Activated CD8-positive, alpha-beta memory T cell treated with anti-CD3 and anti-CD28 coated beads for 36 hours (primary cell): ENCODE data around the gene GBP3. TPM values are rescaled to one million over a fixed set of nuclear protein-coding genes. Genes with fewer than 3 reads are reported as not detected.
"Not testable (repeated sequence)": the region's sequence is repeated elsewhere in the genome, so short reads cannot be mapped to it uniquely, and the experiment has no call there.

Source experiments
- CTCF ChIA-PET: fragments of 350-600 bp; sonication (Branson Sonifier 250); formaldehyde crosslinking; loops from one replicate; lab custom pipeline; 2021; ENCODE audit warnings: antibody characterized with exemption; lab: Charles Lee
- POLR2A ChIA-PET: fragments of 350-600 bp; sonication (Branson Sonifier 250); formaldehyde crosslinking; loops from one replicate; lab custom pipeline; 2021; ENCODE audit warnings: antibody characterized with exemption; lab: Charles Lee
- total RNA-seq, 2 experiments: library from RNA; stranded (reverse); gene quantifications; one replicate each; pipeline ENCODE4 v1.2.3, GENCODE V29; 2021

The GBP3 gene
- total RNA-seq, 2 experiments from 2014 or later, result 9.4 to 9.8 TPM

DNA sequence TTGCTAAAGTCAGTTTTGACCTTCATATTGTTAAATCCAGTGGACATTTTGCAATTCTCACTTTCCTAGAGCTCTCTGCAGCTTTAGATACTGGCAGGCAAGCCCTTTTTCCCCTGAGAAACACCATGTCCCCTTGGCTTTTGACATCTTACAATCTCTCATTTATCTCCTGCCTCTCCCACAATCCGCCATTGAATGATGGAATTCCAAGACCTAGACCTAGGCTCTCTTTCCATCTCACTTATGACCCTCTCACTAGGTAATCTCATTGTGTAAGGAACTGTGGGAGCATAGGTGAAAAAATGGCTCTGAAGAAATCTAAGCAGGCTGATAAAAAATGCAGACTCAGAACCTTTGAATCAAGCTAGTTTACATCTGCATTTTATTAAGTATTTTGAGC is 32.2 kb downstream of the GBP3 start:
- CTCF ChIA-PET, result no interaction called here
- POLR2A ChIA-PET, result no interaction called here

DNA sequence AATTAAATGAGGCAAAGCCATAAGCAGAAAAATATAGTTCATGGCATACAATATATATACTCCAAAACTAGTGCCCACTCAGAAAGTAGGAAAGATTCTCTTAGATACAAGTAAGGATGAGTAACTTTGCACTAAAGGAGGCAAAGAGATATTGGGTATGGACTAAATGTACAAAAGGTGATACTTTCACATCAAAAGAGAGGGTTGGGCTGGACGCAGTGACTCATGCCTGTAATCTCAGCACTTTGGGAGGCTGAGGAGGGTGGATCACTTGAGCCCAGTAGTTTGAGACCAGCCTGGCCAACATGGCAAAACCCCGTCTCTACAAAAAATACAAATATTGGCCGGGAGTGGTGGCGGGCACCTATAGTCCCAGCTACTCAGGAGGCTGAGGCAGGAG is 37.0 kb downstream of the GBP3 start:
- CTCF ChIA-PET, result interaction anchor here (0.9 to 1.7 kb wide), 2 partner anchors 53 to 141 kb away, joined by 3 to 4 read pairs; no protein-coding TSS in a partner anchor
- POLR2A ChIA-PET, result no interaction called here

DNA sequence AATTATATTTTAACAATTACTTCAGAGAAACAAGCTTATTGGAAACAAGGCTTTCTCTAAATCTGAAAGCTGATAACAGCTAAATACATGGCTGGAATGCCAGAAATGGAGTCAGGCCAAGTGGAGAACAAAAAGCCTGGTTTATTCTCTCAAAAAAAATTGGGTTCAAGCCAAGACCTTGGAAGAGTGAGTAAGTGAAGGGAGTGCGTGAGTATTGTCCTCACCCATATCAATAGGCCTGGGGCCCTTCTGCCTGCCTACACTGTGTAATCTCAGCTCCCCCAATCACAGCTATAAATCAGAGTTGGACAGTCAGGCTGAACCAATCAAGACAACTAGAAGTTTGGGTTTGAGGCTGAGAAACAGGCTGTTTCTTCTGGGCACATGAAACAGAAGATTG is 37.6 kb downstream of the GBP3 start:
- CTCF ChIA-PET, result interaction anchor here (0.9 to 2.0 kb wide), 5 partner anchors 11 to 467 kb away, joined by 3 to 14 read pairs (median 4); partner anchors contain the start of gene GBP3
- POLR2A ChIA-PET, result interaction anchor here (0.5 kb wide), 1 partner anchor 10 kb away, joined by 3 read pairs; no protein-coding TSS in a partner anchor

DNA sequence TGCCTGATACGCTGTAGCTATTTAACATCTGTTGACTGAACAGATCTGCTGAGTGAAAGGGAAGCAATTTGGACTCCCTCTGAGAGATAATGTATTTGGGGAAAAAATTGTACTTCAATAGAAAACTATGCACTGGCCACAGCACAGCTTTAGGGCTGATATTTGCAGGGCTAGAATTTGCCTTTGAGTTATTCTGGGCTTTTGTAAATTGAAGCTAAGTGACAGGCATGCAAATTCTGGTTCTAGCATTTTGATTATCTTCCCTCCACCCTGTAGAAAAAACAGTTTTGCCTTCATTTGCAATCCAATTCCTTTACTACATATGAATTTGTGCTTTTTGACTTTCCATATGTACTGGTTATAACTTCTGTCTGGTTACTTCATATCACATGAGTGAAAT is 38.1 kb downstream of the GBP3 start:
- CTCF ChIA-PET, result interaction anchor here (0.7 to 2.0 kb wide), 14 partner anchors 11 to 470 kb away, joined by 3 to 14 read pairs (median 3); partner anchors contain the start of genes GBP1 and GBP3
- POLR2A ChIA-PET, result no interaction called here

DNA sequence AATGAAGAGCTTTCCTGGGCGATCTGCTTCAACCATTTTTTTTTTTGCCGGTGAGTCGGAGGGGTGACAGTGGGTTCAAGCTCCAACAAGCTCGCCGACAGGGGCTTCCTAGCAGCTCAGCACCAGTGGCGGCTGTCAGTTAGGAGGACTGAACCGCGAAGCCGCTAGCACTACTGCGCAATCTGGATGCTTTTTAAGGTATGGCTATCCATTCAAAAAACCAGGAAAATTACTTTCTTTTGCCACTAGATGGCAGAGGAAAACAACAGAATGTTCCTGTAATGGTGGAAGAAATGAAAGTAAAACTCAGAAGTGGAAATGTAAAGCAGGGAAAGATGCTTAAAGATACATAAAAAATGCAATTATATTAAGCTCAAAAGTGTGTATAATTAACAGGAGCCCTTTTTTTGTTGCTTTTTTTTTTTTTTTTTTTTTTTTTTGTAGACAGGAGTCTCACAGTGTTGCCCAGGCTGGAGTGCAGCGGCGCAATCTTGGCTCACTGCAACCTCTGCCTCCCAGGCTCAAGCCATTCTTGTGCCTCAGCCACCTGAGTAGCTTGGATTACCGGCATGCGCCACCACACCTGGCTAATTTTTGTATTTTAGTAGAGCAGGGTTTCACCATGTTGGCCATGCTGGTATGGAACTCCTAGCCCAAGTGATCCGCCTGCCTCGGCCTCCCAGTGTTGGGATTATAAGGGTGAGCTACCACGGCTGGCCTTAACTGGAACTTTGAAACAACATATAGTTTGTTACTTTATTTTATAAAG is 38.7 kb downstream of the GBP3 start:
- ChIA-PET POLR2A (interaction anchor here (0.6 to 1.0 kb wide), 6 partner anchors 9 to 298 kb away, joined by 3 to 5 read pairs (median 4); no protein-coding TSS in a partner anchor), CTCF (interaction anchor here (0.6 to 2.0 kb wide), 16 partner anchors 10 to 471 kb away, joined by 3 to 14 read pairs (median 3); partner anchors contain the start of genes GBP1 and GBP3)

DNA sequence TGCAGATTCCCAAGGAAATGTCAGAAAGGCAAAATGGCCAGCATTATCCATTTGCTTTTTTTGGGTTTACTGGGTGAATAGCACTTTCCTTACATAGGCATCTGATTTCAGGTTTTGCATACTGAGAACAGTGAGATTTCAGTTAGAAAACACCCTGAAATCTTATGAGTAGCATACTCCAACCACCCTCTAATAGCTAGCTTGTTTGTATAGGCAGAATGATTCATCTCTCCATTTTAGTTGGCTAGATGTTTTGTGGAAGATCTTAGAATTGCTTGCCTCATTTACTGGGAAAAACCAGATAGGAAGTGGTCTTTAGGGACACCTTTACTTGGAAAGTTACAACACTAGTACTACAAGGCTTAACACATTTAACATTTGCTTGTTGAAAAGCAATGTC is 40.6 kb downstream of the GBP3 start:
- POLR2A ChIA-PET, result no interaction called here
- CTCF ChIA-PET, result no interaction called here

DNA sequence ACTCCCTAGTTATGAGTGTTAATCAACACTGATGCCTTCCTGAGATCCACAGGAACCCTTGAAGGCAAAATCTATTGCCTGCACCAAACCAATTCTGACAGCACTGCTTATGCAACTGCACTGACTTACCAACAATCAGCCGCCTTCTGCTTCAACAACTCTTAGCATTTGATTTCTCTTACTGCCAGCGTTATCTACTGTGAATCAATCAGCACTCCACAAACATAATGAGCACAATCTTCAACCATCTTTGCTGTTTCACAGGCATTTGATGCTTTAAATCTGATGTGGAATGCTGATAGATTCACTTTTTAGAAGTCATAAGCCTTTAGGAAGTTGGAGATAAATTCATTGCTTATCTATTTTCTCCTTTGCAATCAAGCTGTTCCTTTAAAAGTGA is 41.2 kb downstream of the GBP3 start:
- CTCF ChIA-PET, POLR2A ChIA-PET: not testable (repeated sequence)

DNA sequence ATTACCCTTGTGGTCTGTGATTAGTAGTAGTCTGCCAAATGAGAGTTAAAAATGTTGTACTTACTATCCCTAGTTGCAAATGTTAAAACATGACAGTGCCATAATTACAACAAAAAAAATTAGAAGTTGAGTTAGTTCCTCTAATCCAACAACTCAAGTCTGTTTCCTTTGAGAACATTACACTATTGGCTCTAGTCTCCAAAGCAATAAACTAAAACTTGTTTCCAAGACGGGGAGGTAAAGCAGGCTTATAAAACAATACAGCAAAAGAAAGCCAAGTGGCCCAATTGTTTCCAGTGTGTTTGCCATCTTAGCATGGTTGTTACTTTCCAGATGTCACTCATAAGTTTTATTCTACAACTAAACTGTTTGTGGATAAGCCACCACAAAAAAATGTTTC is 41.8 kb downstream of the GBP3 start:
- ChIA-PET CTCF (no interaction called here), POLR2A (no interaction called here)

DNA sequence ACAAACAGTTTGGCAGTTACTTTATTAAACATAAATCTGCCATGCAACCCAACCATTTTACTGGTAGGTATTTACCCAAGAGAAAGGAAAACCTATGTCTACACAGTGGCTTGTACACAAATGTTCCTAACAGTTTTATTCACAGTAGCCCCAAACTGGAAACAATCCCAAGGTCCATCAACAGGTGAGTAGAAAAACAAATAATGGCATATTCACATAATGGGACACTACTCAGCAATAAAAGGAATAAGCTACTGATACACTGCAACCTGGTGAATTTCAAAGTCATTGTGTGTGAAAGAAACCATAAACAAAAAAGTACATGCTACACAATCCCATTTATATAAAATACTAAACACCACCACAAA is 42.9 kb downstream of the GBP3 start:
- ChIA-PET POLR2A (no interaction called here), CTCF (no interaction called here)

DNA sequence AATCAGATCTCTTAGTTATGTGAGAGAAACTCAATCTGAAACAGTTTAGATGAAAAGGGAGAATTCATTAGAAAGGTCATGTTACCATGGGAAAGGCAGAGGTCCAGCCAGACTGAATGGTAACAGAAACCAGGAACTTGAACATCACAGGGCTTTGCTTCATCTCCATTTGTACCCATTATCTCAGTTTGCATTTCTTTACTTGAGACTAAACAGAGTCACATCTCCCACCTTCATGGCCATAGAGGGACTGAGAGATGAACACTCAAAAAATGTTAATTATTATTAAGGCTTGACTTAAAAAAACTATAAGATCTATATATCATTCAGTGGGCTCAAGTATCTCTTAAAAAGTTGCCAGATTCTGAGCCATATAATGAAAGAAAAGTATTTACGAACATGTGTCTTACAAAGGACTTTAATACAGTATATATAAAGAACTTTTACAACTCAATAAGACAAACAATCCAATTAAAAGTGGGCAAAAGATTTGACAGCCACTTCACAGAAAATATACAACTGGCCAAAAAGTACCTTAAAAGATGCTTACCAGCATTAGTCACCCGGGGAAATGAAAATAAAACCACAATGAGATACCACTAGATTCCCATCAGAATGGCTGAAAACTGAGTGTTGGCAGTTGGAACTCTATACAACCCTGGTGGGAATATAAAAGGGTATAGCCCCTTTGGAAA is 43.5 kb downstream of the GBP3 start:
- POLR2A ChIA-PET, result interaction anchor here (0.9 kb wide), 1 partner anchor 87 kb away, joined by 3 read pairs; the partner anchor contains the start of gene GTF2B
- CTCF ChIA-PET, result no interaction called here

DNA sequence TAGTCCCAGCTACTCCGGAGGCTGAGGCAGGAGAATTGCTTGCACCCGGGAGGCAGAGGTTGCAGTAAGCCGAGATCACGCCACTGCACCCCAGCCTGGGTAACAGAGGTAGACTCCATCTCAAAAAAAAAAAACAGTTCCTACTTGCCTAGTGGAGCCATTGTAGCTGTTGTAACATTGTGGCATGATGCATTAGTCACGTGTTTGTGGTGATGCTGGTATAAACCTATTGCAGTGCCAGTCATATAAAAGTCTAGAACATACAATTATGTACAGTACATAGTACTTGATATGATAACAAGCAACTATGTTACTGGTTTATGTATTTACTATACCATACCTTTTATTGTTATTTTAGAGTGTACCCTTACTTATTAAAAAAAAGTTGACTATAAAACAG is 46.4 kb downstream of the GBP3 start:
- ChIA-PET POLR2A (no interaction called here), CTCF (no interaction called here)

DNA sequence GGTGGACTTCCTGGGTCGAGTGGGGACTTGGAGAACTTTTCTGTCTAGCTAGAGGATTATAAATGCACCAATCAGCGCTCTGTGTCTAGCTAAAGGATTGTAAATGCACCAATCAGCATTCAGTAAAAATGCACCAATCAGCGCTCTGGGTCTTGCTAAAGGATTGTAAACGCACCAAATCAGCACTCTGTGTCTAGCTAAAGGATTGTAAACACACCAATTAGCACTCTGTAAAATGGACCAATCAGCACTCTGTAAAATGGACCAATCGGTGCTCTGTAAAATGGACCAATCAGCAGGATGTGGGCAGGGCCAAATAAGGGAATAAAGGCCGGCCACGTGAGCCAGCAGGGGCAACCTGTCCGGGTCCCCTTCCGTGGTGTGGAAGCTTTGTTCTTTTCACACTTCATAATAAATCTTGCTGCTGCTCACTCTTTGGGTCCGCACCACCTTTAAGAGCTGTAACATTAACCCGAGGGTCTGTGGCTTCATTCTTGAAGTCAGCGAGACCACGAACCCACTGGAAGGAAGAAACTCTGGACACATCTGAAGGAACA is 48.0 kb downstream of the GBP3 start:
- ChIA-PET CTCF (interaction anchor here (2.8 to 3.0 kb wide), 2 partner anchors 9 to 480 kb away, joined by 9 to 14 read pairs; no protein-coding TSS in a partner anchor), POLR2A (interaction anchor here (0.5 to 0.8 kb wide), 2 partner anchors 9 to 479 kb away, joined by 3 to 5 read pairs; no protein-coding TSS in a partner anchor)

DNA sequence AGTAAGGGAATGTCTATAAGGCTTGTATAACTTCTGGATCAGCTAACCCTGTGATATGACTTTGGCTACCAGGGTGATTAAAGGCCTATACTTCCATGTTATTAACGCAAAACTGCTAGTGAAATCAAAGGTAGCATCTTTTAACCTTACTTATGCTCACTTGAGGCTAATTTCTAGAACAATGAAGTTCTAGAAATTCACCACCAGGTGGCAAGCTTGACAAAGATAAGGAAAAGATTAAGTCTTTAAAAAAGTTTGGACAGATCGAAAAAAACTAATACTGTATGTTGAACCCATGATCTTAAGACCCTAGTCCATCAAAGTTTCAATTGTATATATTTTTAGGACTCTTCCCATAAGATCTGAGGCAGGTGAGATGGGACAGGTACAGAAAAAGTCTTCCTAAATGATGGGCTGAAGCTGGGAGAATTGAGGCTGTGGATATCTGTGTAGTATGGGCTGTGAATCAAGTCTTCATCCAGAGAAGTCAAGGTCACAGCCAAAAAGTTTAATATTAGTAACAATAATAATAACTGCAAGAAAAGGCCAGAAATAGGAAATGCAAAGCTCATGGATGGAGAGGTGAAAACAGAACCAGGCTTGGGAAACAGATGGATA is 49.0 kb downstream of the GBP3 start:
- POLR2A ChIA-PET, result no interaction called here
- CTCF ChIA-PET, result interaction anchor here (1.0 to 3.0 kb wide), 7 partner anchors 10 to 481 kb away, joined by 3 to 14 read pairs (median 3); no protein-coding TSS in a partner anchor

DNA sequence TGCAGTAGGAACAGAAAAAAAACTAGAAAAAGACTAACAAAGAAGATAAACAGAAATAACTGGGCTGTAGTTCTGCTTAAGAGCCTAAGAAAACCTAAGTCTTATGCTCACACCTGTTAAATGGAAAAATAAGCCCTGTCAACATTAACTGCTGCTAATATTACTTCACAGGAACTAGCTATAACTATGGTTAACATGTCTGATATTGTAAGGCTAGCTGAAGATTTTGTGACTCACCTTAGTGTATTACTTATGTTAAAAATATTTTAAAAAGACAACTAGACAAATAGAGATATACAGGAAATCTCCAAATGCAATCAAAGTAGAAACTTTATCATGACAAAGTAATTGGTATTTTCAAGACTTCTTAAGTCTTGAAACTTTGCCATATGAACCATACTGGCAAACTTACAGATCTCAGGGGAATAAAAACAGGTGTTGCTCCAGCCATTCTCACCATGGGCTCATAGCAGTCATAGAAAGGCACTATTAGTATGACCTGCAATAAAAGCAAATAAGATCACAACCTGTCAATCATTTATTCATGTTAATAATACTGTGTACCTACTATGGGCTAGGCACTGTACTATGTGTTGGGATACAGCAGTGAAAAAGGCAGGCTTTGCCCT is 60.9 kb downstream of the GBP3 start:
- POLR2A ChIA-PET, result interaction anchor here (0.5 kb wide), 1 partner anchor 22 kb away, joined by 3 read pairs; no protein-coding TSS in a partner anchor
- CTCF ChIA-PET, result interaction anchor here (0.6 kb wide), 1 partner anchor 27 kb away, joined by 4 read pairs; no protein-coding TSS in a partner anchor

DNA sequence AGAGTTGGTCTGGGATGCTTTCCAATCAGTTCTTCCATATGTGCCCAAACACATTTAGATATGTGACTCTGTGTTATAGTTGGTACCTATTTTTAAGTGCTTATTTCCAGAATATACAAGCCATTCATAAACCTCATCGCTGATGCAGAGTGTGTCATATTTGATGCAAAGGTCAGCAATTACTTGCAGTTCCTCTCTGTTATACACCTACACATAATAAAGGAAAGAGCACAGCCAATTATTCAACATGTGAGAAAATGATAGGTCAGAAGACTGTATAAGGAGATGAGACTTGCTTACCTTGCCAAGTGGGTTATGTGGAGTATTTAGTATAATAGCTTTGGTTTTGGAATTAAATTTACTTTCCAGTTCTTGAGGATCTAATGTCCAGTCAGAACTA is 61.6 kb downstream of the GBP3 start:
- CTCF ChIA-PET, result interaction anchor here (0.6 kb wide), 1 partner anchor 26 kb away, joined by 4 read pairs; no protein-coding TSS in a partner anchor

More for the DNA sequence above, 61.6 kb downstream of the GBP3 start:
- POLR2A ChIA-PET, result no interaction called here
